GM19328 (cell line): ENCODE results near the gene ADGRL3.

Source experiments
- ATAC-seq: cut with Tn5 transposase; IDR thresholded peaks from one replicate; pipeline ENCODE4 v1.9.1; 2021; ENCODE audit warnings: mild to moderate bottlenecking, moderate library complexity; ENCODE audit not compliant: unreplicated experiment

Gene ADGRL3

DNA sequence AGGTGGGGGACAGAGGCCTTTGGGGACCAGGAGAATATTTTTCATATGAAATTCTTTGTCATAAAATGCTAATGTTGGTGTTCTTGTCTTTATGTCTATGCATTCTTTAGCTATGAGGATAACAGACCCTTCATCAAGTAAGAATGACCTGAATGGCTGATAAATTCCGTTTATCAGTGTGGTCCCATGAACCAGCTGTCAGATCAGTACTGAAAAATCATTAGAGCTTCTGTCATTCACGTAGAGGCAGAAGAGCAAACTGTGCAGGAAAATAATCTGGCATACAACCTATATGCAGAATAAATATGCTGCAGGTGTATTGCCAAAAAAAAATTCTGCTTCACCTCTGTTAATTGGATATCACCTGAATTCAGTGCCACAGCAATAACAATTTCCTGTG, 828.6 kb downstream of the ADGRL3 start:
- no peak for ATAC-seq

DNA sequence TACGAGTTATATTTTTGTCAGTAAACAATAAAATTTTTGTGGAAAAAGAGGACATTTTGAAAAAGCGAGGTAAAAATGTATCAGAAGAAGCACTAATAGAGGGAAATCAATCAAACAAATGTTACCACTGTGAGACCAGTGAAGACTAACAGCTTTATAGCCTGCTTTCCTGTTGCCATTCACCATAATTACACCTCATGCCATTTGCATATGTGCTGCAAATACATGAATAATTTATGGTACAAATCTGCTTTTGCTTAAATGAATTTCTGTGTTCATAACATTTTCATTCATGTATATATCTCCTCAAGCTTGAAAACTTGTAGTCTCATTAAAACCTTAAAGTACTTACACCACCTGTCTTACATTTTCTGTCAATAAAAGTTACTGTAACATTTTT, 830.8 kb downstream of the ADGRL3 start:
- no peak for ATAC-seq

DNA sequence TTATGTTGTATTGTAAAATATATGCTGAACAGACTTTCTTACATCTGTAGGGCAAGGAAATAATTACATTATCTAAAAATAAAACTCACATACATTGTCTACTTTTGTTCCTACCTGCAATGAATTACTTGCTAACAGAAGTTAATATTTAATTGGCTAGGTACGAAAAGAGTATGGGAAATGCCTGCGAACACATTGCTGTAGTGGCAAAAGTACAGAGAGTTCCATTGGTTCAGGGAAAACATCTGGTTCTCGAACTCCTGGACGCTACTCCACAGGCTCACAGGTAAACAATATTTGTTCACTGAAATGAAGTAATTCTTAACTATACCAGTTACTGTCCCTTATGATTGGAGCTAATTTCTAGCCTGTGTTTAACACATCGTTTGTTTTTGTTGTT, 837.4 kb downstream of the ADGRL3 start:
- no peak for ATAC-seq

DNA sequence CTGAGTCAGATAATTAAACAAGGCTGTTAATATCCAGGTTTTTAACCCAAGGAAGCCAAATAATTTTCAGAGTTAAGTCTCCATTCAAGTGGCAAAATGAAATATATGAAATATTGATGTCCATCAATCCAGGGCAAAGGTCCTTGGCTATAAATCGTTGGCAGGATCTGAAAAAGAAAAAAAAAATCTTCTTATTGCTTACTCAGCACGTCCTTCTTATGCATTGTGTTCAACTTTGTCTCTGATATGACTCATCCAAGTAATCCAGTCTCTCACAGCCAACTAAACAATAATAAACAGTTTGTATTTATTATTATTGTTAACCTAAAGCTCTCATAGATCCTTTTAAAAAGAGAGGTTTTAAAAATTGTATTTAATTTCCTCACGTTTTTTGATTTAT, 851.2 kb downstream of the ADGRL3 start:
- ATAC-seq, result no peak

DNA sequence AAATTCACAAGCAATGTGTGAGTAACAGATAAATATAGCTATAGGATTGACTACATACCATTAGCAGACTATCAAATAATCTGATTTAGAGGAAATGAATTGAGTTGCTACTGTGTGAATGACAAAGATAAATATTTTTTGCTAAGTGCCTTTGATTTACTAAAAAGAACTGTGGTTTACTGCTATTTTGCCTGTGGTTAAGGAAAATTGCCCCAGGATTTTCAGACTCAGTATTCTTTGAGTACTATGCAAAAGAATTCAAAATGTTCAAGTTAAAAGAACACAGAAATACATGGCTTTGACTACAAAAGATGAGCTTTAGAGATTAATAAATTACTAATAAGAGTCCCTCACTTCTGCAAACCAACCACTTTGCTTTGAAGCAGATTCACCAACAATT, 853.8 kb downstream of the ADGRL3 start:
- no peak for ATAC-seq

DNA sequence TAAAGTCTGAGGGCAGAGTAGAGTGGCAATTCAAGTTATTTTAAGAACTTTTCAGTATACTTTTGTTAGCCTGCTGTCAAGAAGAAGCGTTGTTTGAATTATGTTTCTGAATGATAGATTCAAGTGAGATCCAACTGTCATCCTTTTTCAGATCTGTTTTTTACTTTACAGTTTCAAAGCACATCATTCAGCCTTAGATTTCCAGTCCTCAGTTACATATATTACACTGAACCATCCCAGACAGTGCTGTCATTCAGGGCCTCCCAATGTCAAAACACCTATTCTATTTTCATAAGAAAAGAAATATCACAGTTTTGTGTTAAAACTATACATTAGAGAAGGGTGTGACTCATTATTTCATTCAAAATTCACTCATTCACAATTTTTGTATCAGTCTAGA, 856.9 kb downstream of the ADGRL3 start:
- ATAC-seq, result no peak

DNA sequence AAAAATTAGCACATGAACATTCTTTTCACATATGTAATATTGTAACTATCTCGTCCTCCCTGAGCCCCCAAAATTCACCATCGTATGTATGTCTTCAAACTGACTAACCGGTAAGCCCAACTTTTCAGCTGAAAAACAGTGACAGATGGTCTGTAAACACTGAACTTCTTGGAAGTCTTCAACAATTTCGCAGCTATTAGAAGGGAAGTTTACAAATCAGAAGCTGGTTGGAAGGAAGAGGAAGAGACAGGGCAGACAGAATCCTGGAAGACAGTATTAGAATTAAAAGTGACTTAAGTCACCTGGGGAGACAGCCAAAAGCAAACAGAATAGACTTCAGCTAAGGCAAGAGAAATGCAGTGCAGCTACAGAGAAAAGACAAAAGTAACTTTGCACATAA, 858.4 kb downstream of the ADGRL3 start:
- ATAC-seq, result no peak

DNA sequence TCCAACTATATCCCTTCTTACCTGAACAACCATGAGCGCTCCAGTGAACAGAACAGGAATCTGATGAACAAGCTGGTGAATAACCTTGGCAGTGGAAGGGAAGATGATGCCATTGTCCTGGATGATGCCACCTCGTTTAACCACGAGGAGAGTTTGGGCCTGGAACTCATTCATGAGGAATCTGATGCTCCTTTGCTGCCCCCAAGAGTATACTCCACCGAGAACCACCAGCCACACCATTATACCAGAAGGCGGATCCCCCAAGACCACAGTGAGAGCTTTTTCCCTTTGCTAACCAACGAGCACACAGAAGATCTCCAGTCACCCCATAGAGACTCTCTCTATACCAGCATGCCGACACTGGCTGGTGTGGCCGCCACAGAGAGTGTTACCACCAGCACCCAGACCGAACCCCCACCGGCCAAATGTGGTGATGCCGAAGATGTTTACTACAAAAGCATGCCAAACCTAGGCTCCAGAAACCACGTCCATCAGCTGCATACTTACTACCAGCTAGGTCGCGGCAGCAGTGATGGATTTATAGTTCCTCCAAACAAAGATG, 870.2 kb downstream of the ADGRL3 start:
- ATAC-seq, result no peak

DNA sequence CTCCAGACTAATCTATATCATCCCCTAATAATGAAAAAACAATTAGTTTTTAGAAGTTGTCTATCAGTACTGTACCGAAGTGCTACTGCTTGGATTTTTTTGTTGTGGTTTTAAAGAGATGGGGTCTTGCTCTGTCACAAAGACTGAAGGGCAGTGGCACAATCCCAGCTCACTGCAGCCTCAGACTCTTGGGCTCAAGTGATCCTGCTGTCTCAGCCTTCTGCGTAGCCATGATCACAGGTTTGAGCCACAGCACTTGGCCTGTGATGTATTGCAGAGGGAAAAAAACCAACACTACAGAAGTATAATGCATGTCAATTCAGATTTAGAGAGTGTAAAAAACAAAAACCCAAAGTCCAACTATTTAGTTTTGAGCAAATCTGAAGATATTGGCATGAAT, 875.0 kb downstream of the ADGRL3 start:
- no peak for ATAC-seq

DNA sequence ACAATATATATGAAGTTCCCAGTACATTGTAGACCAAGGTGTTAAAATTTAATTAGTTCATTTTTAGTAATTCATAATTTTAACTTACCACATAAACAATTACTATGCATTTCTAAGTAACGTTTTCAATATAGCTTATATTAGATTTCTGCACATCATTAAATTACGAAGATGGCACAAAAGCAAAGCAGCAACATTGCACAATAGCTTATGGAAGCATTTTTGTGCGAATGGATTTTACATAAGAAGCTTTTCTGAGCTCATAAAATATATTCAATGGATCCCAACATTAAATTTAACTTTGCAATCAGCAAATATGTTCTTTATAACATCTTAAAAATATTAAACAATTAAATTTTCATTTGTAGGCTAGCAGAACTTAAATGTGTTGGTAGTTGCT, 875.4 kb downstream of the ADGRL3 start:
- ATAC-seq, result no peak

DNA sequence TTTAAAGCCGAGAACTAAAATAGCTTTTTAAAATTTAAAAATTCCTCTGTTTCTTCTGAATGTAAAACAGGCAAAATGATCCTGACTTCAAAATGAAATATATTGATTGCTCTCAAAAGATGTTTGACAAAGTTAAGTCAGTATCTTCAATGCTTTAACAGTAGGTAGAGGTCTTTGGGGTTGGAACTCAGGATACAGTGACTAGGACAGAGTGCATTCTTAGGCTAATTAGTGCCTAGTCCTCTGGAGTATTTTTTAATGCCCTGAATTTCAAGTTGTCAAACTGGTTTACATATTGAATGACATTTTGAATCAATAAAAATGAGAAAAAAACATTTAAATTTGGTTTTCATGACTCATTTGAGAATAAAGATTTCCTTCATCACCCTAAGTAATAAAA, 877.3 kb downstream of the ADGRL3 start:
- ATAC-seq, result no peak

DNA sequence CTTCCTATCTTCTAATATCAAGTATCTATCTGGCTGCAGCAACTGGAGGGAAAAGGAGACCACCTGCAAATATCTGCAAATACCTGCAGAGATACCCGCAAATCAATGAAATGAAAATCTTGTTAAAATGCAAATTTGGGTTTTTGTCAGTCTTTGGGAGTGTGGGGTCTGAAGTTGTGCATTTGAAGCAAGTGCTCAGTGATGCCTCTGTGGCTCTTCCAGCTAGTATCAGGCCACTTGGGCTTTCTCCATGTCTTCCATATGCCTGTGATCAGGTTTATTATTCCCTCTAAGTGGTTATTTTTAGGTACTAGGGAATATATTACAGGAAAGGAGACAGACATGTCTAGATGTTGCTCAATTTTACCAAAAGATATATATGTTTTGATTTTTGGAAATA, 880.3 kb downstream of the ADGRL3 start:
- no peak for ATAC-seq

DNA sequence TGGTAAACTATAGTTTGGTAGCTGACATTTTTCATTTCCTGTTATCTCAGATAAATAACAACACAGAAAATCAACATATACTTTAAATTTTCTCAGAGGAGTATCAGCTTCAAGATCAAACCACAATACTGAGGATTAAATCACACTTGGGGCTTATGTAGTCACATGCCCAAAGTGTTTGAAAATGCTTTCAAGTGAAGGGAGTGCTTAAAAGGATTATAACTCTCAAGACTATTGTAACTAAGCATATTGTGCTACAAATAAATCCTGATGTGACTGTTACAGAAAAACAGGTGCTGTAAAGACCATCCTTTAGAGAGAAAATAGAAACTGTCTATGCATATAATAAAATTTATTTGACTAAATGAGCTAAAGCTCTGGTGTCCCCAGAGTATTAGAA, 887.6 kb downstream of the ADGRL3 start:
- ATAC-seq, result no peak

DNA sequence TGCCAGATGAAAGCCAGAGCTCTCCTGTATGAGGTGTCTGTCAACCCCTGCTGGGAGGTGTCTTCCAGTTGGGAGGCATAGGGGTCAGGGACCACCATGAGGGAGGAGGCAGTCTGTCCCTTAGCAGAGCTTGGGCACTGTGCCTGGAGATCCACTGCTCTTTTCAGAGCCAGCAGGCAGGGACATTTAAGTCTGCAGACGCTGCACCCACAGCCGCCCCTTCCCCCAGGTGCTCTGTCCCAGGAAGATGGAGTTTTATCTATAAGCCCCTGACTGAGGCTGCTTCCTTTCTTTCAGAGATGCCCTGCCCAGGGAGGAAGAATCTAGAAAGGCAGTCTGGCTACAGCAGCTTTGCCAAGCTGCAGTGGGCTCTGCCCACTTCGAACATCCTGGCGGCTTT, 893.6 kb downstream of the ADGRL3 start:
- no peak for ATAC-seq

DNA sequence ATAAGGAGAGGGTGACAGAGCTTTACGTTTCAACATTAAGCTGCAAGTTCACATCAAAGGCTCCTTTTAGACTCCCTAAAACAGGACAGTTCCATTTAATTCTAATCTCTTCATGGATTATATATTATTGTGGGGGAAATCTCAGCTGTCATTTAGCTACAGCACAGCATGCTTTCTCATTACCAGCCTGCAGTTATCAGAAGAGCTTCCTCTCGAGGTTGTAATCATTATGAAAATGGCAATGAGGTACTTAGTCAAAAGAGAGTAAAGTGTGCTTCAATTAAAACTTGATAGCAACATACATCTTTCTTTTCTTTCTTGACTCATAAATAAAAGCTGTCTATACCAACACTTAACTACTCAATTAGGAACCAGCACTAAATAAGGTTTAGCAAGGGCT, 896.8 kb downstream of the ADGRL3 start:
- no peak for ATAC-seq

DNA sequence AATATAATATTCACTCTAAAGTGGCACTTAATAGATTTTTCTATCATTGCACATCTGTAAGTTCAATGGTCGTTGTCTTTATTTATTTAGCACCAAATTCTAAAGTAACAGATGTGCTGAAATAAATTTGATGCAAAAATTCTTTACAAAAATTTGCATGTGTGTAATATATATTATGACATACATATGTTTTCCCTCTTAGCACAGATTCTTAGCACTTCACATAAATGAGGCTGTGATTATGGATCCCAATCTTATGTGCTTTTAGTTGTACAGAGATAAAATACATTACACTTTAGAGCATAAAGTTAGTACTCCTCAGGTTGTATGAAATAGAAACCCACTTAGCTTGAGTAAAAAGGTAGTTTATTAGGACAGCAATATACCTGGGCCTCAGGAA, 915.1 kb downstream of the ADGRL3 start:
- ATAC-seq, result no peak

DNA sequence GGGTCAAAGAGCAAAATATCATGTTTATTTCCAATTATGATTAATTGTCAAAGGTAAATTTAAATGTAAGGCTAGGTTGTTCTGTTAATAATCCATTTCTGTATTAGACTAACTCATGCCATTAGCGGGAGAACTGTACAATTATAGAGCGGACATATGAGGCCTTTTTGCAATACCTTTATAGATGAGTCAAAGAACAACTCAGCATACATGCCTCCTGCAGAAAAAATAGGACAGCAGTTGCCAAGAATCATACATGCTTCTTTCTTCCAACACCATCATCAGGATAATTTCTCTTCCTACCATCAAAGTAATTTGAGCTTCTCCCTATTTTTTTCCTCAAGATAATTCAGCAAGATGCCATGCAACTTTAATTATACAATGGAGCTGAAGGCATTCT, 917.8 kb downstream of the ADGRL3 start:
- no peak for ATAC-seq

DNA sequence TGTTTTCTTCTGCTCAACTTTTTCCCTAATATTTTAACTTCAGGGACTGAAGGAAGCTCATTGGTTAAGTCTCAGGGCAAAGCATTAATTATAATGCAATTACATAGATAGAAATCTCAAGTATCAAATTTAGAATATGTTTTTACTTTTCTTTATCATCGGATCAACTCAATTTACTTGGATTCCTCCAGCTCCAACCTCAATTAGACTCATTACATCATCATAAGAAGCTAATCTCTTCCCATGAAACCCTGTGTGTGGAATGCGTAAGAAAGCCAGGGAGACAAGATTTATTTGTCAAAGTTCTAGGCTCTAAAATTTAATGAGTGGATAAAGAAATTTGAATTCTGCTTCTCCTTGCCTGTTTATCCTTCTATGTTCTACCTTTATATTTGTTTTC, 918.4 kb downstream of the ADGRL3 start:
- ATAC-seq, result no peak

DNA sequence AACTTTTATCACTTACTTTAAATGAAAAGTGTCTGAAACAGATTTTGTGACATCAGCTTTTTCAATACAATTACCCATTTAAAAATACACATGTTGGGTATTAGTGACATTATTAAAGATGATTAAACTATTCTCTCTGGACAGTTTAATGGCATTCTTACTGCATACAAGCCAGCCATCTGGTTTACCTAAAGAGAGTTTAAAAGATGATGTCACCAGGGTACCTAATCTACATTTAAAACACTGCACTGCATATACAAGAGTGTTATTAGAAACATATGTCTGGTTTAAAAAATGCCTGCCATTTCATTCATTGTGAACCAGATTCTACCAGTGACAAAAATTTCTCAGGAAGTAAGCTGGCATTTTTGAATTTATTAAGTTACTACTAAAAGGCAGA, 919.1 kb downstream of the ADGRL3 start:
- ATAC-seq, result no peak

DNA sequence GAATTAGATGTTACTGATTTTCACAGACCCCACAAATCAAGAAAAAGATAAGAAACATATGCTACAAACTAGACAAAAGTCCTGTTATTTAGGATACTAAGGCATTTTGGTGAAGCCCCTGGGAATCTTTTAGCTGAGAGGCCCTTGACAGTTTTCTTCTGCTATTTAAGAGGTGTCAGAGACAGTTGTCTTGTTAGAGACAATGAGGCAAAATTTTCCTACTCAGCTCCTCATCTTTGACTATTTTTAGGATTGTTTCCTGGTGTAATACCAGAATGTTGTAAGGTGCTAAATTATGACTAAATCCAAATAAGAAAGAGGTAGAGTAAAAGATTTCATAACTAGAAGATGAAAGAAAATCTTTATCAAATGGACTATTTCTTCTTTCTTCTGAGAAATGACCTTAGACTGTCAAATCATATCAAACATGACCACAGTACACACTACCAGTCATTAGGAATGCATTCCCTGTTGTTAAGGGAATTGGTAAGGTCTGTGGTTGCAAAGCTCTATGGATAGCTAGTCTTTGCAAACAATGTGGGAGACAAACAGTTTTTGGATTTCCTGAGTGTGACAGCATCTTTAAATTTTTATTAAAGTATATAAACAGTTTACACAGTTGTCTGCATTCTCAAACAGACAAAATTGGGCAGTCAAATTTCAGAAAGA, 926.1 kb downstream of the ADGRL3 start:
- no peak for ATAC-seq
